IMR-90 (cell line): Measurements from ENCODE around the gene ITFG2. TPM values are rescaled to one million over a fixed set of nuclear protein-coding genes. Genes with fewer than 3 reads are reported as not detected.

Experiments used
- ATAC-seq: fragments of 200-7000 bp; cut with Tn5 transposase; 2 replicates; pipeline ENCODE4 v1.9.1; 2020; ENCODE audit warnings: low read depth, mild to moderate bottlenecking, moderate library complexity
- BruUV-seq: library from RNA; stranded (reverse); fragments of 400-500 nt; replicated peaks from 2 replicates; lab custom pipeline; 2021; lab: Mats Ljungman, UMichigan
- CTCF ChIA-PET: fragments of 300-600 bp; formaldehyde crosslinking; extraction: SDS; loops from one replicate; lab custom pipeline; 2021; ENCODE audit warnings: antibody characterized with exemption; lab: Yijun Ruan, JAX
- POLR2A ChIA-PET: fragments of 300-600 bp; sonication (Branson Sonifier 250); formaldehyde crosslinking; loops from one replicate; lab custom pipeline; 2022; ENCODE audit warnings: antibody characterized with exemption; ENCODE audit not compliant: unreplicated experiment; lab: Charles Lee
- DNase-seq: peaks from one replicate; pipeline ENCODE4 v3.0.0; 2013
- H2AFZ ChIP-seq: replicated peaks from 2 replicates; pipeline ENCODE3; 2013; ENCODE audit warnings: low read length, mild to moderate bottlenecking; ENCODE audit not compliant: poor library complexity
- H2AK5ac ChIP-seq: 2 replicates; pipeline ENCODE4 v1.6.1; 2013; ENCODE audit warnings: low read depth, low read length, inconsistent platforms
- H2AK9ac ChIP-seq: replicated peaks from 2 replicates; pipeline ENCODE3; 2013; ENCODE audit warnings: mild to moderate bottlenecking, low read depth, low read length, moderate library complexity; ENCODE audit not compliant: poor library complexity
- H2BK120ac ChIP-seq: 2 replicates; pipeline ENCODE4 v1.6.1; 2013; ENCODE audit warnings: low read depth, low read length, inconsistent platforms
- H2BK15ac ChIP-seq: 3 replicates; pipeline ENCODE4 v1.6.1; 2013; ENCODE audit warnings: low read depth, low read length, inconsistent platforms
- H2BK20ac ChIP-seq: 2 replicates; pipeline ENCODE4 v1.6.1; 2013; ENCODE audit warnings: low read depth, mild to moderate bottlenecking, inconsistent platforms, low read length, moderate library complexity
- H2BK5ac ChIP-seq: 2 replicates; pipeline ENCODE4 v1.6.1; 2013; ENCODE audit warnings: mild to moderate bottlenecking, low read depth, low read length, inconsistent platforms; ENCODE audit not compliant: poor library complexity, severe bottlenecking
- H3K14ac ChIP-seq: replicated peaks from 2 replicates; pipeline ENCODE4 v1.6.1; 2013; ENCODE audit warnings: low read depth, low read length, inconsistent platforms
- H3K18ac ChIP-seq: 2 replicates; pipeline ENCODE4 v1.6.1; 2013; ENCODE audit warnings: low read depth, low read length, control low read depth
- H3K23ac ChIP-seq: 2 replicates; pipeline ENCODE4 v1.6.1; 2013; ENCODE audit warnings: low read depth, low read length, inconsistent platforms
- H3K27ac ChIP-seq: 2 replicates; pipeline ENCODE4 v1.5.1; 2013; ENCODE audit warnings: mild to moderate bottlenecking, control low read depth, low read length; ENCODE audit not compliant: insufficient read depth
- H3K27me3 ChIP-seq: 2 replicates; pipeline ENCODE4 v1.6.1; 2013; ENCODE audit warnings: low read length; ENCODE audit not compliant: control insufficient read depth, insufficient read depth
- H3K36me3 ChIP-seq: 2 replicates; pipeline ENCODE4 v1.6.1; 2013; ENCODE audit warnings: low read length, mixed read lengths; ENCODE audit not compliant: control insufficient read depth, insufficient read depth
- H3K4ac ChIP-seq: 2 replicates; pipeline ENCODE4 v1.6.1; 2013; ENCODE audit warnings: low read depth, low read length, inconsistent platforms
- H3K4me1 ChIP-seq: 2 replicates; pipeline ENCODE4 v1.6.1; 2013; ENCODE audit warnings: low read length, mixed read lengths; ENCODE audit not compliant: control insufficient read depth, insufficient read depth
- H3K4me2 ChIP-seq: 2 replicates; pipeline ENCODE4 v1.6.1; 2013; ENCODE audit warnings: low read depth, mild to moderate bottlenecking, control low read depth, low read length, moderate library complexity
- H3K4me3 ChIP-seq: 2 replicates; pipeline ENCODE4 v1.5.1; 2013; ENCODE audit warnings: low read depth, mild to moderate bottlenecking, control low read depth, low read length, moderate library complexity; ENCODE audit not compliant: insufficient read depth
- H3K56ac ChIP-seq: 2 replicates; pipeline ENCODE4 v1.6.1; 2013; ENCODE audit warnings: low read length, inconsistent platforms; ENCODE audit not compliant: insufficient read depth; ENCODE audit errors: extremely low read depth
- H3K79me1 ChIP-seq, 2 experiments: 2 replicates each; pipeline ENCODE4 v1.6.1; 2013; ENCODE audit warnings: low read length in 2 of 2, inconsistent platforms in 1 of 2, low read depth in 1 of 2
- H3K9ac ChIP-seq: 2 replicates; pipeline ENCODE4 v1.6.1; 2013; ENCODE audit warnings: low read depth, low read length, control low read depth
- H3K9me1 ChIP-seq: 2 replicates; pipeline ENCODE4 v1.6.1; 2013; ENCODE audit warnings: low read length, inconsistent platforms; ENCODE audit not compliant: insufficient read depth
- H3K9me3 ChIP-seq: 2 replicates; pipeline ENCODE4 v1.6.1; 2013; ENCODE audit warnings: low read length; ENCODE audit not compliant: control insufficient read depth, insufficient read depth
- H4K20me1 ChIP-seq: 2 replicates; pipeline ENCODE4 v1.6.1; 2013; ENCODE audit warnings: low read length, inconsistent platforms; ENCODE audit not compliant: insufficient read depth
- H4K5ac ChIP-seq: 2 replicates; pipeline ENCODE4 v1.6.1; 2013; ENCODE audit warnings: mild to moderate bottlenecking, low read depth, low read length, control low read depth
- H4K8ac ChIP-seq, 2 experiments: 2 replicates each; pipeline ENCODE4 v1.6.1; 2013; ENCODE audit warnings: low read depth in 2 of 2, low read length in 2 of 2, control low read depth in 1 of 2, inconsistent platforms in 1 of 2
- H4K91ac ChIP-seq: 2 replicates; pipeline ENCODE4 v1.6.1; 2013; ENCODE audit warnings: low read depth, low read length, inconsistent platforms; ENCODE audit not compliant: insufficient read depth
- BHLHE40 ChIP-seq: fragments of 150-350 bp; IDR thresholded peaks from 2 replicates; pipeline ENCODE4 v1.6.1; 2016; ENCODE audit warnings: mild to moderate bottlenecking, low read depth, low read length
- CEBPB ChIP-seq: IDR thresholded peaks from 2 replicates; pipeline ENCODE4 v1.6.1; 2012; ENCODE audit warnings: low read depth, low read length, improper control_type of control experiment
- CHD1 ChIP-seq: IDR thresholded peaks from 2 replicates; pipeline ENCODE4 v1.6.1; 2012; ENCODE audit warnings: low read depth, low read length, improper control_type of control experiment
- FOS ChIP-seq: fragments of 150-350 bp; IDR thresholded peaks from 2 replicates; pipeline ENCODE4 v1.6.1; 2016; ENCODE audit warnings: low read depth, low read length
- MXI1 ChIP-seq: IDR thresholded peaks from 2 replicates; pipeline ENCODE4 v1.6.1; 2012; ENCODE audit warnings: low read depth, mild to moderate bottlenecking, low read length, moderate library complexity, borderline replicate concordance
- NFE2L2 ChIP-seq: fragments of 150-350 bp; IDR thresholded peaks from 2 replicates; pipeline ENCODE4 v1.6.1; 2016; ENCODE audit warnings: low read depth, mild to moderate bottlenecking, low read length
- RAD21 ChIP-seq: IDR thresholded peaks from 2 replicates; pipeline ENCODE4 v1.6.1; 2012; ENCODE audit warnings: low read length, improper control_type of control experiment
- RCOR1 ChIP-seq: IDR thresholded peaks from 2 replicates; pipeline ENCODE4 v1.6.1; 2012; ENCODE audit warnings: mild to moderate bottlenecking, low read length, improper control_type of control experiment; ENCODE audit not compliant: insufficient replicate concordance
- RFX5 ChIP-seq: IDR thresholded peaks from 2 replicates; pipeline ENCODE4 v1.8.0; 2012; ENCODE audit warnings: low read depth, mild to moderate bottlenecking, low read length, moderate library complexity
- USF2 ChIP-seq: fragments of 150-350 bp; IDR thresholded peaks from 2 replicates; pipeline ENCODE4 v1.6.1; 2017; ENCODE audit warnings: mild to moderate bottlenecking, antibody characterized with exemption, low read length, low read depth
- WGBS, 2 experiments: methylation state at CpG; one replicate each; pipeline versions ENCODE4 v1.1.5 to v1.1.7; 2013; ENCODE audit warnings: missing lambda C conversion rate in 2 of 2; ENCODE audit not compliant: insufficient read length in 1 of 2; ENCODE audit errors: extremely low coverage in 2 of 2; 5-methylcytosine and 5-hydroxymethylcytosine counted together
- dilution Hi-C: fragments of 300-500 bp; cut with HindIII; formaldehyde crosslinking; loops from one replicate; pipeline ENCODE4 v1.14.3; 2018; ENCODE audit warnings: low sequenced_read_pairs; ENCODE audit not compliant: unreplicated experiment
- in situ Hi-C: fragments of 300-500 bp; cut with MboI; formaldehyde crosslinking; loops from 3 replicates; pipeline ENCODE4 v1.14.3; 2019; ENCODE audit warnings: low sequenced_read_pairs, inconsistent platforms, mixed read lengths
- intact Hi-C: fragments of 100-400 bp; cut with micrococcal nuclease; formaldehyde crosslinking; loops from 2 replicates; pipeline ENCODE4 v1.10.0; 2022
- polyA plus RNA-seq, 3 experiments: library from polyadenylated mRNA; depleted of rRNA; stranded (reverse); fragments of >200 nt; gene quantifications; 2 replicates each; pipeline ENCODE4 v1.2.3, GENCODE V29; 2012; ENCODE audit warnings: low replicate concordance in 1 of 3
- total RNA-seq: library from RNA; depleted of rRNA; stranded (reverse); fragments of >200 nt; gene quantifications from 2 replicates; pipeline ENCODE4 v1.2.3, GENCODE V29; 2012

The ITFG2 gene
- total and polyA plus RNA-seq, 2 of the 4 experiments (the other 2 are of a cell fraction) = 20.3 to 25.5 TPM

- ATAC-seq = no peak
- Histone ChIP-seq H3K23ac (no peak overlapping the region), H2BK15ac (no peak overlapping the region), H3K4me2 (no peak overlapping the region), H3K18ac (no peak overlapping the region), H3K9ac (no peak overlapping the region), H2AK9ac (no peak overlapping the region), H3K4ac (no peak overlapping the region), H3K27me3 (peaks cover 69% of the 10 kb centered on the region), H2BK120ac (no peak overlapping the region), H3K56ac (no peak overlapping the region), H2AFZ (no peak overlapping the region), H3K9me3 (no peaks in the 10 kb centered on the region), H2BK5ac (no peak overlapping the region), H3K9me1 (no peaks in the 10 kb centered on the region), H3K79me1 (no peaks in the 10 kb centered on the region), H3K4me3 (no peak overlapping the region), H4K20me1 (no peaks in the 10 kb centered on the region), H2AK5ac (no peak overlapping the region), H3K27ac (no peak overlapping the region), H3K36me3 (no peaks in the 10 kb centered on the region), H4K91ac (no peak overlapping the region), H2BK20ac (no peak overlapping the region), H4K5ac (no peak overlapping the region), H4K8ac (no peak overlapping the region), H3K14ac (no peak overlapping the region), H3K4me1 (no peaks in the 10 kb centered on the region)
- CTCF ChIA-PET = interaction anchor here (1.6 kb wide), 1 partner anchor 11 kb away, joined by 5 read pairs; no protein-coding TSS in a partner anchor
- 56% methylated on average over 15 of the region's 19 CpGs; no CpG with 5 or more reads in 1 of the 2 experiments for WGBS, 2 experiments
- no peak for DNase-seq
- intact Hi-C loops (no loop called here), dilution Hi-C loops (no loop called here), in situ Hi-C loops (no loop called here)
- POLR2A ChIA-PET = no interaction called here
- no TSS peak for BruUV-seq
- no peak for TF ChIP-seq RAD21
- TF ChIP-seq BHLHE40 = no peak
- no peak for TF ChIP-seq FOS
- TF ChIP-seq MXI1 = no peak
- no peak for TF ChIP-seq CHD1
- TF ChIP-seq CEBPB = no peak
- TF ChIP-seq RCOR1 = no peak
- TF ChIP-seq USF2 = no peak
- no peak for TF ChIP-seq NFE2L2
- no peak for TF ChIP-seq RFX5
Measured at GRCh38 chr12:2773199-2773875, 39.1 kb upstream of the ITFG2 start.
